ENCODE measurements around the gene ARAP3.

Gene ARAP3

GRCh38 chr5:141713616-141714309 is 31.7 kb upstream of the ARAP3 start:
- no peak overlapping the region for H3K27ac ChIP-seq (ENCODE audit: low read length)
- H3K9me3 ChIP-seq (ENCODE audit: insufficient read depth, low read depth, low read length) = no peaks in the 10 kb centered on the region
- no peaks in the 10 kb centered on the region for H3K36me3 ChIP-seq (ENCODE audit: insufficient read depth, low read depth, low read length)
- H3K27me3 ChIP-seq (ENCODE audit: insufficient read depth, low read length) = no peaks in the 10 kb centered on the region
- peaks cover 14% of the 10 kb centered on the region; the same call in 1 of the 2 replicates for H3K4me1 ChIP-seq (ENCODE audit: insufficient read depth, low read length)
- H3K4me3 ChIP-seq (ENCODE audit: low read length) = no peak overlapping the region
- no peak overlapping the region for H3K9ac ChIP-seq (ENCODE audit: low read depth, low read length)

GRCh38 chr5:141711687-141712086 is 29.7 kb upstream of the ARAP3 start:
- H3K36me3 ChIP-seq (ENCODE audit: insufficient read depth, low read depth, low read length) = no peaks in the 10 kb centered on the region
- H3K4me1 ChIP-seq (ENCODE audit: insufficient read depth, low read length) = peaks cover 12% of the 10 kb centered on the region; the same call in 1 of the 2 replicates
- H3K27ac ChIP-seq (ENCODE audit: low read length) = no peak overlapping the region
- H3K9me3 ChIP-seq (ENCODE audit: insufficient read depth, low read depth, low read length) = no peaks in the 10 kb centered on the region
- H3K4me3 ChIP-seq (ENCODE audit: low read length) = no peak overlapping the region
- H3K27me3 ChIP-seq (ENCODE audit: insufficient read depth, low read length) = no peaks in the 10 kb centered on the region
- no peak overlapping the region for H3K9ac ChIP-seq (ENCODE audit: low read depth, low read length)

DNA sequence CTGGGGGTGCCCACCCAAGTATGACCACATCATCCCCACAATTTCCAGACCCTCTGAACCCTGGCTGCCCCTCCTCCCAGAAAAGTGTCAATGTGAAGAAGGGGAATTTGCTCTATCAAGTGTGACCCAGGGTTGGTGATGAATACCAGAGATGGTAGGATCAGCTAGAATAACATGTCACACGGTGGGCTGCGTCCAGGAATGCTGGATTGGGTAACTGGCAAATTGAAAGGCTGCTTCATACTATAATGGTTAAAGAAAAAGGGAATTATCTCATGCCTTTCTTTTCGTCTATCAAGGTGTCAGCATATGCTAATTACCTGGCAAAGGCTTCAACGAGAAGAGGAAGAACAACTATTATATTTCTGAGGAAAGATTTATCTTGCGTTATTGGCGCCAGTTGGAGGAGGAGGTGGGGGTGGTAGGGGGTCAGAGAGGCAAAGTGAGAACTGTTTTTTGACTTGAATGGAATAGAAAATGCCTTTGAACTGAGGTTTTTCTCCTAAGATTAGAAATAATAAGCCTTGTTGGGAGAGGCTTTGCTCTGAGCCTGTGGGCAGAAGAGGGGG is 27.8 kb upstream of the ARAP3 start:
- H3K4me1 ChIP-seq (ENCODE audit: insufficient read depth, low read length) = 0 out of 2 replicates have a peak, but pooled peaks cover 6% of the 10 kb centered on the region

DNA sequence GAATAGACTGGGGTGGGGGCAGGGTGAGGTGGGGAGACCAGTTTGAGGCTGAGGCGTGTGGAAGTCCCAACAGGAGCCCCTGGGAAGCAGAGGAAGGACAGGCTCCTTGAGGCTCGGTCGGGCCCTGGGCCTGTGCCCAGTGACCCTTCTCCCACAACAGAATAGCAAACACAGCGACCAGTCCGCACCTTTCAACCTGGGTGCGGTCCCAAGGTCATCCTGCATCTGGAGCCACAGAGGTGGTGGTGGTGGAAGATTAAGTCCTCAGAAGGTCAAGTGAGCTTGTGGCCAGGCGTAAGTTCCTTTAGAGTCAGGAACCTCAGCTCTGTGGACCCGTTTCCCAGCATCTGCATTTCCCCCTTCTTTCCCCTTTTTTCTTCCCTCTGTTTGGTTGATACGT is 26.0 kb upstream of the ARAP3 start:
- H3K4me3 ChIP-seq (ENCODE audit: low read length) = no peak overlapping the region
- no peak overlapping the region for H3K27ac ChIP-seq (ENCODE audit: low read length)
- no peak overlapping the region for H3K9ac ChIP-seq (ENCODE audit: low read depth, low read length)
- no peaks in the 10 kb centered on the region for H3K9me3 ChIP-seq (ENCODE audit: insufficient read depth, low read depth, low read length)
- peaks cover 5% of the 10 kb centered on the region; the same call in 1 of the 2 replicates for H3K4me1 ChIP-seq (ENCODE audit: insufficient read depth, low read length)
- no peaks in the 10 kb centered on the region for H3K36me3 ChIP-seq (ENCODE audit: insufficient read depth, low read depth, low read length)
- H3K27me3 ChIP-seq (ENCODE audit: insufficient read depth, low read length) = peaks cover 34% of the 10 kb centered on the region

More for the DNA sequence above, 27.8 kb upstream of the ARAP3 start:
- no peak overlapping the region for H3K27ac ChIP-seq (ENCODE audit: low read length)
- no peaks in the 10 kb centered on the region for H3K36me3 ChIP-seq (ENCODE audit: insufficient read depth, low read depth, low read length)
- peaks cover 16% of the 10 kb centered on the region for H3K27me3 ChIP-seq (ENCODE audit: insufficient read depth, low read length)
- H3K4me3 ChIP-seq (ENCODE audit: low read length) = no peak overlapping the region
- H3K9me3 ChIP-seq (ENCODE audit: insufficient read depth, low read depth, low read length) = no peaks in the 10 kb centered on the region
- H3K9ac ChIP-seq (ENCODE audit: low read depth, low read length) = no peak overlapping the region

- H3K36me3 ChIP-seq (ENCODE audit: insufficient read depth, low read depth, low read length) = no peaks in the 10 kb centered on the region
- H3K4me3 ChIP-seq (ENCODE audit: low read length) = no peak overlapping the region
- no peak overlapping the region for H3K9ac ChIP-seq (ENCODE audit: low read depth, low read length)
- H3K27ac ChIP-seq (ENCODE audit: low read length) = no peak overlapping the region
- H3K9me3 ChIP-seq (ENCODE audit: insufficient read depth, low read depth, low read length) = no peaks in the 10 kb centered on the region
- H3K27me3 ChIP-seq (ENCODE audit: insufficient read depth, low read length) = peaks cover 39% of the 10 kb centered on the region
- peaks cover 5% of the 10 kb centered on the region; the same call in 1 of the 2 replicates for H3K4me1 ChIP-seq (ENCODE audit: insufficient read depth, low read length)
Observed at GRCh38 chr5:141707510-141707909, 25.5 kb upstream of the ARAP3 start.

DNA sequence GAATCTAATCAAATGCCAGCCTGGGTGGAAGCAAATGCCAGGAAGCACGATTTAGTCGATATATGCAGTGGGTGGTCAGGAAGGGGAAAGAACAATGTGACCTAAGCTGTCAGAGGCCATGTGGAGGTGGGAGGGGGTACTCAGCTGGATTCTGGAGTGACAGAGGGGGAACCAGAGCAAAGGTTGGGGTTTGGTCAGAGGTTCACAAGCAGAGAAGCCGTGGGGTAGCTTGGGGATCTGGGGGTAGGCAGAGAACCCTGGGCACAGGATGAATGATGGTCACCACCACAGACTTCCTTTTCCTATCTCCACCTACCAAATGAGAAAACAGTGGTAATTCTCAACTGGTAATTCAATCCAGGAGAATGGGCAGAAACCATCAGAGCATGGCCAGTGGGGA is 24.1 kb upstream of the ARAP3 start:
- H3K9me3 ChIP-seq (ENCODE audit: insufficient read depth, low read depth, low read length) = no peaks in the 10 kb centered on the region
- H3K27me3 ChIP-seq (ENCODE audit: insufficient read depth, low read length) = peaks cover 50% of the 10 kb centered on the region
- no peak overlapping the region for H3K9ac ChIP-seq (ENCODE audit: low read depth, low read length)
- H3K4me3 ChIP-seq (ENCODE audit: low read length) = no peak overlapping the region
- peaks cover 9% of the 10 kb centered on the region; the same call in 1 of the 2 replicates for H3K4me1 ChIP-seq (ENCODE audit: insufficient read depth, low read length)
- H3K36me3 ChIP-seq (ENCODE audit: insufficient read depth, low read depth, low read length) = no peaks in the 10 kb centered on the region
- H3K27ac ChIP-seq (ENCODE audit: low read length) = no peak overlapping the region

- no peak overlapping the region for H3K27ac ChIP-seq (ENCODE audit: low read length)
- peaks cover 9% of the 10 kb centered on the region; the same call in 1 of the 2 replicates for H3K4me1 ChIP-seq (ENCODE audit: insufficient read depth, low read length)
- no peak overlapping the region for H3K9ac ChIP-seq (ENCODE audit: low read depth, low read length)
- no peaks in the 10 kb centered on the region for H3K36me3 ChIP-seq (ENCODE audit: insufficient read depth, low read depth, low read length)
- peaks cover 57% of the 10 kb centered on the region for H3K27me3 ChIP-seq (ENCODE audit: insufficient read depth, low read length)
- H3K4me3 ChIP-seq (ENCODE audit: low read length) = no peak overlapping the region
- H3K9me3 ChIP-seq (ENCODE audit: insufficient read depth, low read depth, low read length) = no peaks in the 10 kb centered on the region
Observed at GRCh38 chr5:141705469-141705868, 23.4 kb upstream of the ARAP3 start.

DNA sequence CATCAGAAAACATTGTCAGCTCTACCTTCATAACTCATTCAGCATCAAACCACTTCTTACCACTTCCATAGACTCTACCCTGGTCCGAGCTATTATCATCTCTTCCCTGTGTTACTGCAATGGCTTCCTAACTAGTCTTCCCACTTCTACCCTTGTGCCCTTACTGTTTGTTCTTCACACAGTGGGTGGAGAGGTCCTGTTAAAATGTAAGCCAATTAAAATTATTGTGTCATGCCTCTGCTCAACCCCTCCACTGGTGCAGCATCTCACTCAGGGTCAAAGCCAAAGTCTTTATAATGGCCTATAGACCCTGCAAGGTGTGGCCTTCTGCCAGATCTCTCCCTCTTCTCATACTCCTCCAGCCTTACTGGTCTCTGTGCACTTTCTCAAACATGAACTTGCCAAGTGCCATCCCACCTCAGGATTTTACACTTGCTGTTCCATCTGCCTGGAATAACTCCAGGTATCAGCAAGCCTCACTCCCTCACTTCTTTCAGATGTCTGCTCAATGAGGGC is 22.8 kb upstream of the ARAP3 start:
- Histone ChIP-seq H3K4me1 (ENCODE audit: insufficient read depth, low read length) (peaks cover 9% of the 10 kb centered on the region; the same call in 1 of the 2 replicates), H3K27ac (ENCODE audit: low read length) (no peak overlapping the region), H3K36me3 (ENCODE audit: insufficient read depth, low read depth, low read length) (no peaks in the 10 kb centered on the region), H3K4me3 (ENCODE audit: low read length) (no peak overlapping the region), H3K9ac (ENCODE audit: low read depth, low read length) (no peak overlapping the region), H3K9me3 (ENCODE audit: insufficient read depth, low read depth, low read length) (no peaks in the 10 kb centered on the region), H3K27me3 (ENCODE audit: insufficient read depth, low read length) (peaks cover 63% of the 10 kb centered on the region)

DNA sequence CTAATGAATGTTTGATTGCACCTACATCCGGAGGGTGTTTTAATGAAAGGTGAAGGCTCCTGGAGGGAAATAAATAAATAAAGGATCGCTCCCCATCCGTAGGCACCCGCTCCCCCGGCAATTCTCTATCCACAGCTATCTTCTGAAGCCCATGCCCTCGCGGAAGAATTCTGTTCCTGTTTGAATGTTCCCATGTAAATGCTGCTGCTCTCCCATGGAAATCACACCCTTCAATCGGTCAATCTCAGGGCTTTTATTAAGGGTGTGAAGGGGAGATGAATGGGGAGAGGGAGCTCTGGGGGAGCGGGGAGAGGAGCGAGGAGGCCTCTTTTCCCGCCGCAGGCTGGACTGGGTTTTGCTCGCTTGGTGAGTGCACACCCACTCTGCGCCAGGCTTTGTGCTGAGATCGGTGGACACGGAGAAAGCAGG is 21.1 kb upstream of the ARAP3 start:
- Histone ChIP-seq H3K9ac (ENCODE audit: low read depth, low read length) (peak overlapping the region; percentile 63; the same call in 1 of the 2 replicates), H3K9me3 (ENCODE audit: insufficient read depth, low read depth, low read length) (no peaks in the 10 kb centered on the region), H3K27me3 (ENCODE audit: insufficient read depth, low read length) (peaks cover 66% of the 10 kb centered on the region), H3K4me1 (ENCODE audit: insufficient read depth, low read length) (peaks cover 9% of the 10 kb centered on the region; the same call in 1 of the 2 replicates), H3K36me3 (ENCODE audit: insufficient read depth, low read depth, low read length) (no peaks in the 10 kb centered on the region), H3K4me3 (ENCODE audit: low read length) (peak overlapping the region; percentile 87), H3K27ac (ENCODE audit: low read length) (no peak overlapping the region)

GRCh38 chr5:141701360-141702119 is 19.5 kb upstream of the ARAP3 start:
- Histone ChIP-seq H3K4me1 (ENCODE audit: insufficient read depth, low read length) (peaks cover 9% of the 10 kb centered on the region; the same call in 1 of the 2 replicates), H3K9ac (ENCODE audit: low read depth, low read length) (no peak overlapping the region), H3K27me3 (ENCODE audit: insufficient read depth, low read length) (peaks cover 66% of the 10 kb centered on the region), H3K9me3 (ENCODE audit: insufficient read depth, low read depth, low read length) (no peaks in the 10 kb centered on the region), H3K4me3 (ENCODE audit: low read length) (peak overlapping the region; percentile 87; the same call in 1 of the 2 replicates), H3K27ac (ENCODE audit: low read length) (no peak overlapping the region), H3K36me3 (ENCODE audit: insufficient read depth, low read depth, low read length) (no peaks in the 10 kb centered on the region)

DNA sequence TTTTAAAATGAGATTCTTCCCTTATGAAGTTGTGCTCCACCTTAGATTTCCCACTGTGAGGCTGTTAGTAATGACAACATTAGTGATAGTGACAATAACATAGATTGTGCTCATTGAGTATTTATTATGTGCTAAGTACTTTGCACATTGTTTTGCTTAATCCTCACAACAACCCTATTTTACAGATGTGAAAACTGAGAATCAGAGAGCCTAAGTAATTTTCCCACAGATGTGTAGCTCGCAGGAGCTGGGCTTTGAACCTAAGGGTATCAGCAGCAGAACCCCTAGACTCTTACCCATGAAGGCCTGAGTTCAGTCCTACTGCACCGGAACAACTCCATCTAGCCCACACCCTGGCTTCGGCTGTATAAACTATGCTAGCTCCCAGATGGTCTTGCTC is 15.6 kb upstream of the ARAP3 start:
- peaks cover 12% of the 10 kb centered on the region; the same call in 1 of the 2 replicates for H3K4me1 ChIP-seq (ENCODE audit: insufficient read depth, low read length)
- peaks cover 28% of the 10 kb centered on the region for H3K27me3 ChIP-seq (ENCODE audit: insufficient read depth, low read length)
- H3K36me3 ChIP-seq (ENCODE audit: insufficient read depth, low read depth, low read length) = no peaks in the 10 kb centered on the region

More for the DNA sequence above, 15.6 kb upstream of the ARAP3 start:
- no peak overlapping the region for H3K4me3 ChIP-seq (ENCODE audit: low read length)
- H3K9me3 ChIP-seq (ENCODE audit: insufficient read depth, low read depth, low read length) = no peaks in the 10 kb centered on the region
- no peak overlapping the region for H3K27ac ChIP-seq (ENCODE audit: low read length)
- H3K9ac ChIP-seq (ENCODE audit: low read depth, low read length) = no peak overlapping the region

Data from iPS-20b (cell line).